Lower leg skin (tissue), 4 donors: Measurements from ENCODE around the gene FRMD1. TPM values are rescaled to one million over a fixed set of nuclear protein-coding genes. Genes with fewer than 3 reads are reported as not detected.

Experiments used
- DNase-seq, 2 donors: peaks; one replicate each; pipeline ENCODE4 v3.0.0-alpha.2; 2019; ENCODE audit warnings: low spot score in 2 of 2
- H3K4me3 ChIP-seq: fragments of 200-600 bp; sonication (generic); 2 replicates; pipeline ENCODE4 v1.5.1; 2017; ENCODE audit warnings: mild to moderate bottlenecking, low read depth; ENCODE audit not compliant: poor library complexity, severe bottlenecking
- POLR2A ChIP-seq, 2 donors: fragments of 450-650 bp; IDR thresholded peaks; one replicate each; pipeline ENCODE4 v1.6.1; 2016 to 2017; ENCODE audit warnings: antibody characterized with exemption in 2 of 2, mild to moderate bottlenecking in 1 of 2, moderate library complexity in 1 of 2
- WGBS, 2 donors: methylation state at CpG; one replicate each; pipeline ENCODE4 v1.1.5; 2018; 5-methylcytosine and 5-hydroxymethylcytosine counted together
- intact Hi-C: fragments of 100-400 bp; cut with DNase I; formaldehyde crosslinking; loops from one replicate; pipeline ENCODE4 v1.15.0; 2023; ENCODE audit warnings: low total_unique reads
- total RNA-seq, 4 donors: library from RNA; depleted of rRNA; stranded (reverse); fragments of >200 nt; gene quantifications; one replicate each; pipeline ENCODE4 v1.1.0, GENCODE V29; 2016
- TF ChIP-seq, protein P1 (sequence below), 3 donors: fragments of 450-650 bp; IDR thresholded peaks; one replicate each; pipeline ENCODE4 v1.5.1; 2016; ENCODE audit warnings: antibody characterized with exemption in 3 of 3, mild to moderate bottlenecking in 3 of 3, moderate library complexity in 2 of 3

The FRMD1 gene
- total RNA-seq, 4 donors from 2014 or later: 0.32 to 1.2 (median 0.72) TPM

DNA sequence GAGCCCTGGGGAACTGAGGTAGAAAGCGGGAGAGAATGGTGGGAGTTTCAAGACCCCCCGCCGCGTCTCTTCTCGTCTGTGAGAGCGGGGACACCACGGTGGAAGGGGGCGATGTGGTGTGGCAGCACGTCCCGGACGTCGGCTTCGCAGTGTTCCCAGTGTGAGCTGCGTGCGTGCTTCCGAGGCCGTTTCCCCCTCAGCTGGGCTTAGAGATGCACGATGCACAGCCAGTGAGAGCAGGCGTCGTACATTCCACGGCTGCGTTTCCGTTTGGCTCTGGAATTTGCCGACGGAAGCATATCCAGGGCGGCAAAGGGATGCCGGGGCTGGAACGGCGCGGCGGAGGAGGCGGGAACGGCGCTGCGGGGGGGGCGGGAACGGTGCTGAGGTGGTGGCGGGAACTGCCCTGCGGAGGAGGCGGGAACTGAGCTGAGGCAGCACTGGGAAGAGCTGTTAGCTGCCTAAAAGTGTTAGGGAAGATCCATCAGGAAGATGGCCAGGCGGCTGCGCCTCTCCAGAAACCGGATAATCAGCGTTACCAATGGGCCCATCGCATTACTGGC is 43.8 kb downstream of the FRMD1 start:
- WGBS, 2 donors: 12 to 68% methylated on average over 29 to 42 of the region's 45 CpGs
- intact Hi-C loops: no loop called here
- TF ChIP-seq, protein P1, sequence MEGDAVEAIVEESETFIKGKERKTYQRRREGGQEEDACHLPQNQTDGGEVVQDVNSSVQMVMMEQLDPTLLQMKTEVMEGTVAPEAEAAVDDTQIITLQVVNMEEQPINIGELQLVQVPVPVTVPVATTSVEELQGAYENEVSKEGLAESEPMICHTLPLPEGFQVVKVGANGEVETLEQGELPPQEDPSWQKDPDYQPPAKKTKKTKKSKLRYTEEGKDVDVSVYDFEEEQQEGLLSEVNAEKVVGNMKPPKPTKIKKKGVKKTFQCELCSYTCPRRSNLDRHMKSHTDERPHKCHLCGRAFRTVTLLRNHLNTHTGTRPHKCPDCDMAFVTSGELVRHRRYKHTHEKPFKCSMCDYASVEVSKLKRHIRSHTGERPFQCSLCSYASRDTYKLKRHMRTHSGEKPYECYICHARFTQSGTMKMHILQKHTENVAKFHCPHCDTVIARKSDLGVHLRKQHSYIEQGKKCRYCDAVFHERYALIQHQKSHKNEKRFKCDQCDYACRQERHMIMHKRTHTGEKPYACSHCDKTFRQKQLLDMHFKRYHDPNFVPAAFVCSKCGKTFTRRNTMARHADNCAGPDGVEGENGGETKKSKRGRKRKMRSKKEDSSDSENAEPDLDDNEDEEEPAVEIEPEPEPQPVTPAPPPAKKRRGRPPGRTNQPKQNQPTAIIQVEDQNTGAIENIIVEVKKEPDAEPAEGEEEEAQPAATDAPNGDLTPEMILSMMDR (IDR thresholded peaks at IDR 0.05): no peak
- TF ChIP-seq POLR2A (IDR thresholded peaks at IDR 0.05): no peak
- peak; percentile 42 to 89 for DNase-seq
- H3K4me3 ChIP-seq: no peak overlapping the region

DNA sequence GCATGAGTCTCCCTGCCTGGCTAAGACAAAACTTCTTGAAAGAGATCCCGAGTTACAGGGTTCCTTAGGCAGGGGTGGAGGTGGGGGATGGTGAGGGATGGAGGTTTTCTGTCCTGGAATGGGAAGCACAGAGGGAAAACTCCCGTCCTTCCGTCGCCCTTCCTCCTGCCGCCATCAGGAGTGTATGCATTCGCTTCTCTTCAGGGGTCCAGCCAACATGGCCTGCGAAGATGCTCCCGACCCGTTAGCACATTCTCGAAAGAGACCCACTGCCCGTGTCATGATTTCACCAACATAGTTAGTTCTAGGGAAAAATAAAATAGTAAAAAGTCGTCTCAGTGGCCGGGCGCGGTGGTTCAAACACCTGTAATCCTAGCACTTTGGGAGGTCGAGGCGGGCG is 44.5 kb downstream of the FRMD1 start:
- peak in 1 of 2 donors; percentile 81 for DNase-seq
- intact Hi-C loops: no loop called here
- WGBS, 2 donors: 91 to 92% methylated on average over 18 of the region's 18 CpGs
- no peak overlapping the region for H3K4me3 ChIP-seq
- TF ChIP-seq POLR2A (IDR thresholded peaks at IDR 0.05): no peak
- TF ChIP-seq, protein P1 (IDR thresholded peaks at IDR 0.05): no peak

DNA sequence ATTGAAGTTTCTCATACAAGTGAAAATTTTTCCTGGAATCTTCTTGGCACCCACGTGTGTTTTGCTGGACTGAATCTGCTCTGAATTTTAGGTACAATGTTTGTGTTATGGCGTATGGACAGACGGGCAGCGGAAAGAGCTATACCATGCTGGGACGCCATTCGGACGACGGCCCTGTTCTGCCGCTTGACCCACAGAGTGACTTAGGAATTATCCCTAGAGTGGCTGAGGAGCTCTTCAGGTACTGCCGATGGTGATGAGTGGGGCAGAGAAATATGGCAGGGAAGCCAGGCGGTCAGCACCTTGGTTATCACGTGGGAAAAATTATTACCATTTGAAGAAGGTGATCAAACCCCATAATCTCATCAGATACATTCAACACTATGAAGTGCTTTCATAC is 45.2 kb downstream of the FRMD1 start:
- TF ChIP-seq POLR2A (IDR thresholded peaks at IDR 0.05): no peak
- TF ChIP-seq, protein P1 (IDR thresholded peaks at IDR 0.05): no peak
- intact Hi-C loops: no loop called here
- 92 to 93% methylated on average over 12 of the region's 12 CpGs for WGBS, 2 donors
- DNase-seq: peak in 1 of 2 donors; percentile 68
- no peak overlapping the region for H3K4me3 ChIP-seq

DNA sequence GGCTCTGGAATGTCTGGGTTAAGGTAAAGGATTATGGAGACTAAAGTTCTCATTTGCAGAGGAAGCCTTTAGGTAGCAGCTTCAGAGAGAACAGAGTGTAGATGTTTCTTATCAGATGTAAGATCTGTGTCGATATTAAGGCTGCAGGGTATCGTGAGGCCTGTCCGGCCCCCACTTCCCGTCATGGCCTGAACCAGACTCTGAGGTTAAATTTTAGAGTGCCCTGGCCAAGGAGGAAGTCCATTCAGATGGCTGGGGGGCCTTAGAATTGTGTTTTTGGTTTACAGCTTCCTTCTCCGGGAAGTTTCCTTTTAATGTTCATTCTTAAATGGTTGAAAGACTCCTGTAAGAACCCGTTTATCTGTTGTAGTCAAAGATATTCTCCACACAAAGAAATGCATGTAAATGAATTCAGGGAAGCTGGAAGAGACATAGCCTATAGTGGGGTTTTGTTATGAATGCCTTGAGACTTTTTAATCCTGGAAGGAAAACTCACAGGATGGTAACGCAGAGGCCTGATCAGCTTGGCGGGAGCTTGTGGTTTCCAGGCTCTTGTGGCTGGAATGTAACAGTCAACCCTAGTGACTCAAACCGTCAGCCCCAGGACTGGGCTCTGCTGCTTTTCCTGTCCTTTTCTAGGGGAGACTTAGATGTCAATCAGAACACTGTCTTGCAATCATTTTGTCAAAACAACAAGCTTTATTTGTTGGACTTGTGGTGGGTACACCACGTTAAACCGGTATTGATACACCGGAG is 46.8 kb downstream of the FRMD1 start:
- WGBS, 2 donors: 50 to 65% methylated on average over 12 of the region's 12 CpGs
- intact Hi-C loops: no loop called here
- H3K4me3 ChIP-seq: no peak overlapping the region
- DNase-seq: peak; percentile 19 to 68
- no peak for TF ChIP-seq POLR2A (IDR thresholded peaks at IDR 0.05)
- TF ChIP-seq, protein P1 (IDR thresholded peaks at IDR 0.05): no peak

DNA sequence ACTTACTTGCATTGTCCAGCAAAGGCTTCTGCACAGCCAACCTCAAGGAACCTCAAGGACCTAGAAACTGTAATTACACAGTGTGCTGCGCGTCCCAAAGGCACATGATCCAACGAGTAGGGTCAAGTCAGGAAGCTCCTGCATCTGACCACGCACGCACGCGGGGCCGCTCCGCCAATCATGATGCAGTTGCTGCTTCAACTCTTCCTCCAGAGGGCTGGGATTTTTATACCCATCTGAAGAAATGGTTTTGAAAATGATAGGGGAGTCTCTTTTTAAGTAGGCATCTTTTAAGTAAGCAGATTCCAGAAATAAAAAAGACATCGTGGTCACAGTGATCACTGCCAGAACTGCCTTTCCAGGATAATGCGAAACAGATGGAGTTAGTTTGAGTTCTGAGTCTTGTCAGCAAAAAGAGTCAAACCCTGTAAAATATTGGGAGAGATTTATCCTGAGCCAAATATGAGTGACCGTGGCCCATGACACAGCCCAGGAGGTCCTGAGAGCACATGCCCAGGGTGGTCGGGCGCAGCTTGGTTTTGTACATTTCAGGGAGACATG is 47.5 kb downstream of the FRMD1 start:
- intact Hi-C loops: no loop called here
- no peak overlapping the region for H3K4me3 ChIP-seq
- no peak for TF ChIP-seq POLR2A (IDR thresholded peaks at IDR 0.05)
- TF ChIP-seq, protein P1 (IDR thresholded peaks at IDR 0.05): no peak
- DNase-seq: peak; percentile 21 to 86
- WGBS, 2 donors: 68 to 70% methylated on average over 14 of the region's 14 CpGs
